SKM-1 treated with dmso at 0.1 percent for 144 hours (cell line): Measurements from ENCODE around the gene MORN1.

ENCODE experiments used
- DNase-seq: peaks from one replicate; lab custom pipeline; 2025; ENCODE audit not compliant: unreplicated experiment; lab: John Stamatoyannopoulos, UW

MORN1 gene

GRCh38 chr1:2310332-2311183, 80.8 kb downstream of the MORN1 start:
- no peak for DNase-seq

GRCh38 chr1:2308844-2309243, 82.5 kb downstream of the MORN1 start:
- DNase-seq: no peak

- DNase-seq: no peak
Measured at GRCh38 chr1:2307972-2308371, 83.4 kb downstream of the MORN1 start.

GRCh38 chr1:2307064-2307605, 84.2 kb downstream of the MORN1 start:
- no peak for DNase-seq

- DNase-seq: no peak
Measured at GRCh38 chr1:2306151-2306978, 85.0 kb downstream of the MORN1 start.

GRCh38 chr1:2304921-2305681, 86.3 kb downstream of the MORN1 start:
- DNase-seq: no peak

- no peak for DNase-seq
Measured at GRCh38 chr1:2304282-2304681, 87.1 kb downstream of the MORN1 start.

DNA sequence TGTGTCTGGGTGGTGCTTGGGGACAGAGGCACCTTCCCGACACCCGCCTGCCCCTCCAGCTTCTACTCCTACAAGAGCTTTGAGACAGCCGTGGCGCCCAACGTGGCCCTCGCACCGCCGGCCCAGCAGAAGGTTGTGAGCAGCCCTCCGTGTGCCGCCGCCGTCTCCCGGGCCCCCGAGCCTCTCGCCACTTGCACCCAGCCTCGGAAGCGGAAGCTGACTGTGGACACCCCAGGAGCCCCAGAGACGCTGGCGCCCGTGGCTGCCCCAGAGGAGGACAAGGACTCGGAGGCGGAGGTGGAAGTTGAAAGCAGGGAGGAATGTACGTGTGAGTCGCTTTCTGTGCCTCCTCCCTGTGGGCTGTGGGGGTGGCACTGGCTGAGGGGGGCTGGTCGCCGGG, 87.6 kb downstream of the MORN1 start:
- no peak for DNase-seq

DNA sequence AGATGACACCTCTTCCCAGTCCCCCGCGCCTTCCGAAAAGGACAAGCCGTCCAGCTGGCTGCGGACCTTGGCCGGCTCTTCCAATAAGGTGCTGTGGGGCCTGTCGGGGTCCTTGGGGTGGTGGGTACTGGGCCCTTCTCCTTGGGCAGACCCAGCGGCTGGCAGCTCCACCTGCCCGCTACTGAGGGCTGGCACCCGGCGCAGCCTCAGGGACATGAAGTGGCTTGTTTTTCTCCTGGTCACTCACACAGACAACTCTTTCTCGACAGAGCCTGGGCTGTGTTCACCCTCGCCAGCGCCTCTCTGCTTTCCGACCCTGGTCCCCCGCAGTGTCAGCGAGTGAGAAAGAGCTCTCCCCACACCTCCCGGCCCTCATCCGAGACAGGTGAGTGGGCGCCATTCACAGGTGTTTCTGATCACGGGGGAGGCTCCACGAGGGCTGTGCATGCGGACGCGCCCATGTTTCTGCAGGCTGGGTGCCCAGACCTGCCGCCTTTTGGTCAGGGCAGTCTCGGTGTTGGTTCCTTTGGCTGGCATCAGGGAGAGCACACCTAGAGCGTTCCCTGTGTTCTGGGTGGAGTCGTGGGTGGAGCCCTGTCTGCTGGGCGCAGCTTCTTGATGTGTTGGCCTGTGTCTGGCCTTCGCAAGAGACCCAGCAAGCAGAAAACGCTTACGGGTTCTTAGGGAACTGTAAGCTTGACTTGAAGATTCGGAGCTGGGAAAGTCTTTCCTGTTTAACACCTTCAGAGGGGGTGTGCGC, 88.2 kb downstream of the MORN1 start:
- no peak for DNase-seq

DNA sequence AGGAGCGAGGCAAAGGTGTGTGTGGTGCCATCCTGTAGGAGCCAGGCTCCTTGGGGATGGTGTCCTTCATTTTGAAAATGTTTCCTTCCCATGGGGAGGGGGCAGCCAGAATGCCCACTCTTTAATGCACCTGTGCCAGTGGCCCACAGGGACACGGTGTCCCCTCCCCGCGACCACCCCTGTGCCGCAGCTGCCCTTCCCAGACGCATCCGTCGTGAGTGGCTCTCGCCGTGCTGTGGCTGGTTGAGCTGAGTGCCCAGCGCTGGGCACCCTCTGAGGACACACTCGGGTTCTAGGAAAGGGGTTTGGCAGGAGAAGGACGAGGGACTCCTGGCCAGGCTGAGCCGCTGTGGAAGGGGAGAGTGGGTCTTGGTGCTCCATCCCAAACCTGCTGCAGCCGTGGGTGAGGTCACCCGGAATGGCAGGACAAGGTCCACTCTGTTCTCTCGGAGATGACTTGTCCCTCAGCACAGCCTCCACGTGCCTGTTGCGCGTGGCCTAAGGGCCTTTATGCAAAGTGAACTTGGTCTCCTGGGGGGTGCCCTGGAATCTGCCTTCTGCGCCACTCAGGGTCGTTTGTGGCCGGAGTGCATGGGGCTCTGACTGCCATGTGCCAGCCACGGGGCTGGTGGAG, 88.9 kb downstream of the MORN1 start:
- DNase-seq: no peak

GRCh38 chr1:2301607-2302291, 89.6 kb downstream of the MORN1 start:
- no peak for DNase-seq

- DNase-seq: no peak
Measured at GRCh38 chr1:2300851-2301606, 90.3 kb downstream of the MORN1 start.

GRCh38 chr1:2300004-2300771, 91.2 kb downstream of the MORN1 start:
- no peak for DNase-seq

GRCh38 chr1:2299131-2299627, 92.2 kb downstream of the MORN1 start:
- no peak for DNase-seq

GRCh38 chr1:2298685-2299084, 92.7 kb downstream of the MORN1 start:
- DNase-seq: no peak

DNA sequence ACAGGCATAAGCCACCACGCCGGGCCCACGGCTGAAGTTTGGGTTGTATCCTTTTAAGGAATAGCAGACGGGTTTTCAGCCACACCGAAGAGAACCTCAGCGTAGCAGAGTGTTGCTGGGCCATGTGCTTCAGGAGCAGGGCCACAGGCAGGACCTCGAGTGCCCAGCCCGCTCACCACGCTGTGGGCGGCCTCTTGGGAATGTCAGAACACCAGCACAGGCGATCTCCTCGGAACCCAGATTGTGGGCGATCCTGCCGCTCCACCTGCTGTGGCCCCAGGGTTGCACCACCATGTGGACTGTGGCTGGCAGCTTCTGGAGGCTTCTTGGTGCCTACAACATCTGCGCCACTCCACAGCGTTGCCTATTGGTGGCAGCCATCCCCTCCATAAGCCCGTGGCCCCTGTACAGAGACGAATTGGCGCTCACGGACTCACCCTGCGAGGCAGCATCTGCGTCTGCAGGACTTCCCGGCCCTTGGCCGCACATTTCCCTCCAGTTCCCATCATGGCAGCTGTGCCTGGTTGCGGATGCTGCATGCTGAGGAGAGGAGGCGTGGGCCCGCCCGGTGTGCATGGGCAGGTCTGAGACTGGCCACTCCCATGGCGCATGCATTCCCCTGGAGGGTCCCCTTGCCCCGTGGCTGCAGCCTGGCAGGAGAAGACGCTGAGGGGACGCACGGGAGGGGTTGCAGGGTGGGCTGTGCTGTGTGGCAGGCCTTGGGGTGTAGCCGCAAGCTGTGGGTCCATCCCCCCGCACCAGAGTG, 93.9 kb downstream of the MORN1 start:
- no peak for DNase-seq

GRCh38 chr1:2296614-2297013, 94.7 kb downstream of the MORN1 start:
- no peak for DNase-seq
